Neutrophil (primary cell): ENCODE data around the gene PCDHA9.

ENCODE experiments used
- H3K27ac ChIP-seq: fragments of 200-600 bp; sonication (generic); 2 replicates; pipeline ENCODE4 v1.5.1; 2016; ENCODE audit warnings: mild to moderate bottlenecking, moderate library complexity
- H3K27me3 ChIP-seq: fragments of 200-600 bp; sonication (generic); 2 replicates; pipeline ENCODE4 v1.6.0; 2016; ENCODE audit warnings: mild to moderate bottlenecking
- H3K36me3 ChIP-seq: fragments of 200-600 bp; sonication (generic); 2 replicates; pipeline ENCODE4 v1.5.1; 2017
- H3K4me1 ChIP-seq, 2 experiments: fragments of 200-600 bp in 1 of 2; sonication (generic) in 1 of 2; 1 replicate in 1 of 2; 2 replicates in 1 of 2; pipeline versions ENCODE4 v1.5.1 to v1.6.1; 2013 to 2016; ENCODE audit warnings: low read depth in 1 of 2, low read length in 1 of 2, mild to moderate bottlenecking in 1 of 2, moderate library complexity in 1 of 2; ENCODE audit not compliant: control insufficient read depth in 1 of 2, insufficient read depth in 1 of 2
- H3K4me3 ChIP-seq, 2 experiments: fragments of 200-600 bp in 1 of 2; sonication (generic) in 1 of 2; 1 replicate in 1 of 2; 2 replicates in 1 of 2; pipeline ENCODE4 v1.5.1; 2013 to 2016; ENCODE audit warnings: low read depth in 1 of 2, low read length in 1 of 2, mild to moderate bottlenecking in 1 of 2, moderate library complexity in 1 of 2
- H3K9me3 ChIP-seq: fragments of 200-600 bp; sonication (generic); 2 replicates; pipeline ENCODE4 v1.5.1; 2016
- TF ChIP-seq, protein P1 (sequence below): fragments of 200-600 bp; sonication (generic); IDR thresholded peaks from 2 replicates; pipeline ENCODE4 v1.5.1; 2016; ENCODE audit warnings: antibody characterized with exemption

The PCDHA9 gene

DNA sequence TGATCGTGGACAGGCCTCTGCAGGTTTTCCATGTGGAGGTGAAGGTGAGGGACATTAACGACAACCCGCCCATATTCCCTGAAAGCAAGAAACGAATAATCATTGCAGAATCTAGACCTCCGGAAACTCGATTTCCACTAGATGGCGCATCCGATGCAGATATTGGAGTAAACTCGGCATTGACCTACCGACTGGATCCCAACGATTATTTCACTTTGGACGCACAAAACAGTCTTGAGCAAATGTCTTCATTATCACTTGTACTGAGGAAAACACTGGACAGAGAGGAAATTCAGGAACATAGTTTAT lies 34.4 kb downstream of the PCDHA9 start:
- no peak overlapping the region for H3K27ac ChIP-seq
- no peaks in the 10 kb centered on the region for H3K36me3 ChIP-seq
- H3K27me3 ChIP-seq: peaks cover 42% of the 10 kb centered on the region
- TF ChIP-seq, protein P1, sequence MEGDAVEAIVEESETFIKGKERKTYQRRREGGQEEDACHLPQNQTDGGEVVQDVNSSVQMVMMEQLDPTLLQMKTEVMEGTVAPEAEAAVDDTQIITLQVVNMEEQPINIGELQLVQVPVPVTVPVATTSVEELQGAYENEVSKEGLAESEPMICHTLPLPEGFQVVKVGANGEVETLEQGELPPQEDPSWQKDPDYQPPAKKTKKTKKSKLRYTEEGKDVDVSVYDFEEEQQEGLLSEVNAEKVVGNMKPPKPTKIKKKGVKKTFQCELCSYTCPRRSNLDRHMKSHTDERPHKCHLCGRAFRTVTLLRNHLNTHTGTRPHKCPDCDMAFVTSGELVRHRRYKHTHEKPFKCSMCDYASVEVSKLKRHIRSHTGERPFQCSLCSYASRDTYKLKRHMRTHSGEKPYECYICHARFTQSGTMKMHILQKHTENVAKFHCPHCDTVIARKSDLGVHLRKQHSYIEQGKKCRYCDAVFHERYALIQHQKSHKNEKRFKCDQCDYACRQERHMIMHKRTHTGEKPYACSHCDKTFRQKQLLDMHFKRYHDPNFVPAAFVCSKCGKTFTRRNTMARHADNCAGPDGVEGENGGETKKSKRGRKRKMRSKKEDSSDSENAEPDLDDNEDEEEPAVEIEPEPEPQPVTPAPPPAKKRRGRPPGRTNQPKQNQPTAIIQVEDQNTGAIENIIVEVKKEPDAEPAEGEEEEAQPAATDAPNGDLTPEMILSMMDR: no peak
- no peak overlapping the region for H3K4me3 ChIP-seq
- H3K4me1 ChIP-seq: no peaks in the 10 kb centered on the region
- peaks cover 30% of the 10 kb centered on the region for H3K9me3 ChIP-seq

DNA sequence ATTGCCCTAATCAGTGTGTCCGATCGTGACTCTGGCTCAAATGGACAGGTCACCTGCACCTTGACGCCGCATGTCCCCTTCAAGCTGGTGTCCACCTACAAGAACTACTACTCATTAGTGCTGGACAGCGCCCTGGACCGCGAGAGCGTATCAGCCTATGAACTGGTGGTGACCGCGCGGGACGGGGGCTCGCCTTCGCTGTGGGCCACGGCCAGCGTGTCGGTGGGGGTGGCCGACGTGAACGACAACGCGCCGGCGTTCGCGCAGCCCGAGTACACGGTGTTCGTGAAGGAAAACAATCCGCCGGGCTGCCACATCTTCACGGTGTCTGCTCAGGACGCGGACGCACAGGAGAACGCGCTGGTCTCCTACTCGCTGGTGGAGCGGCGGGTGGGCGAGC lies 35.2 kb downstream of the PCDHA9 start:
- H3K4me3 ChIP-seq: no peak overlapping the region
- peaks cover 27% of the 10 kb centered on the region for H3K9me3 ChIP-seq
- H3K27ac ChIP-seq: no peak overlapping the region
- peaks cover 41% of the 10 kb centered on the region for H3K27me3 ChIP-seq
- H3K4me1 ChIP-seq: no peaks in the 10 kb centered on the region
- TF ChIP-seq, protein P1: no peak
- no peaks in the 10 kb centered on the region for H3K36me3 ChIP-seq

DNA sequence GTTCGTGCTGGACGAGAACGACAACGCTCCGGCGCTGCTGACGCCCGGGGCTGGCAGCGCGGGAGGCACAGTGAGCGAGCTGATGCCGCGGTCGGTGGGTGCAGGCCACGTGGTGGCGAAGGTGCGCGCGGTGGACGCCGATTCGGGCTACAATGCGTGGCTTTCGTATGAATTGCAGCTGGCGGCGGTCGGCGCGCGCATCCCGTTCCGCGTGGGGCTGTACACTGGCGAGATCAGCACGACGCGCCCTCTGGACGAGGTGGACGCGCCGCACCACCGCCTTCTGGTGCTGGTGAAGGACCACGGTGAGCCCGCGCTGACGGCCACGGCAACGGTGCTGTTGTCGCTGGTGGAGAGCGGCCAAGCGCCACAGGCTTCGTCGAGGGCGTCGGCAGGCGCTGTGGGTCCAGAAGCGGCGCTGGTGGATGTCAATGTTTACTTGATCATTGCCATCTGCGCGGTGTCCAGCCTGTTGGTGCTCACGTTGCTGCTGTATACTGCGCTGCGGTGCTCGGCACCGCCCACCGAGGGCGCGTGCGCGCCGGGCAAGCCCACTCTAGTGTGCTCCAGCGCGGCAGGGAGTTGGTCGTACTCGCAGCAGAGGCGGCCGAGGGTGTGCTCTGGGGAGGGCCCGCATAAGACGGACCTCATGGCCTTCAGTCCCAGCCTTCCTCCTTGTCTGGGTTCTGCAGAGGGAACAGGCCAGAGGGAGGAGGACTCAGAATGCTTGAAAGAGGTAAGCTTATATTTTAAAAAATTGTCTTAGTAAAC lies 35.9 kb downstream of the PCDHA9 start:
- H3K9me3 ChIP-seq: peaks cover 27% of the 10 kb centered on the region

More for the DNA sequence above, 35.9 kb downstream of the PCDHA9 start:
- Histone ChIP-seq H3K4me1 (no peaks in the 10 kb centered on the region), H3K4me3 (no peak overlapping the region), H3K36me3 (no peaks in the 10 kb centered on the region), H3K27ac (no peak overlapping the region), H3K27me3 (peaks cover 41% of the 10 kb centered on the region)
- TF ChIP-seq, protein P1: no peak
